ENCODE measurements around the gene PCDH1.
"Not testable (repeated sequence)": the region's sequence is repeated elsewhere in the genome, so short reads cannot be mapped to it uniquely, and the experiment has no call there.

PCDH1 gene

DNA sequence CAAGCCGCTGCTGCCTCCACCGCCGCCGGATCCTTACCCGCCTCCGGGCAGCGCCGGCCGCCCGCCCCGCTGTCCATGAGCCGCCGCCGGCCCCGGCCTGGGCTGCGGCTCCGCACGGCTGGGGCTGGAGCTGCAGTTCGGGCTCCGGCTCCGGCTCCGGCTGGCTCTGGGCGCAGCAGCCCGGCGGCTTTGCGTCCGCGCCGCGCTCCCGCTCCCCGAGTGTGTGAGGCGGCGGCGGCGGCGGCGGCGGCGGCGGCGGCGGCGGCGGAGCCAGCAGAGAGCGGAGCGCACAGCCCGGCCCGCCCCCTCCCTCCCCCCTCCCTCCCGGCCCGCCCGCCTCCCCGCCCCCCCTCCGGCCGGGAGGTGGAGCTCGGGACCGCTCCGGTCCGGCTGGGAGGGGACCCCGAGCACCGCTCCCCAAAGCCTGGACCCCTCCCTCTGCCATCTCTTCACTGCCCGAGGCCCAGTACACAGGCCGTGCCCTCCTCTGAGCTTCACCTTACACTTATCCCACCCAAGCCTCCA is at the start of gene PCDH1:
PCDH1 (minus strand) TSS at position 225 of the 525 bp plus-strand sequence; CDS start at position 77, 148 bp downstream.
- no peak for DNase-seq (ENCODE audit: low read depth in 4 of 4, low spot score in 1 of 4)

DNA sequence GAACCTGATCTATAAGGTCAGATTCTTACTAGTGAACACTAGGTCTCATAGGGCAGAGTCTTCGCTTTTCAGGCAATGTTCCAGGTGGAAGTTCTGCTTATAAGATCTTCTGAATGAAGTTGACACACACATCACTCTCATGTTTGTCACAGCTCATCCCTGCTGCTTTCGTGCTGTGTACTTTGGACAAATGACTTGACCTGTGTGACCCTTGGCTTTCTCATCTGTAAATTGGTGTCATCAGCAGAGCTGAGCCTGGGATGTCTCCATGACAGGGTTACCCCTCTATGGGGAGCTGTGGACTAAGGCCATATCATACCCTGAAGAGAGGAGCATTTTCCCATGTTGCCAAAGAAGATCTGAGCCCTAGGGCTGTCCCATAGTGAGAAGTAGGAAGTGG is 48.2 kb upstream of the PCDH1 start:
- DNase-seq (ENCODE audit: low read depth in 4 of 4, low spot score in 1 of 4): no peak

DNA sequence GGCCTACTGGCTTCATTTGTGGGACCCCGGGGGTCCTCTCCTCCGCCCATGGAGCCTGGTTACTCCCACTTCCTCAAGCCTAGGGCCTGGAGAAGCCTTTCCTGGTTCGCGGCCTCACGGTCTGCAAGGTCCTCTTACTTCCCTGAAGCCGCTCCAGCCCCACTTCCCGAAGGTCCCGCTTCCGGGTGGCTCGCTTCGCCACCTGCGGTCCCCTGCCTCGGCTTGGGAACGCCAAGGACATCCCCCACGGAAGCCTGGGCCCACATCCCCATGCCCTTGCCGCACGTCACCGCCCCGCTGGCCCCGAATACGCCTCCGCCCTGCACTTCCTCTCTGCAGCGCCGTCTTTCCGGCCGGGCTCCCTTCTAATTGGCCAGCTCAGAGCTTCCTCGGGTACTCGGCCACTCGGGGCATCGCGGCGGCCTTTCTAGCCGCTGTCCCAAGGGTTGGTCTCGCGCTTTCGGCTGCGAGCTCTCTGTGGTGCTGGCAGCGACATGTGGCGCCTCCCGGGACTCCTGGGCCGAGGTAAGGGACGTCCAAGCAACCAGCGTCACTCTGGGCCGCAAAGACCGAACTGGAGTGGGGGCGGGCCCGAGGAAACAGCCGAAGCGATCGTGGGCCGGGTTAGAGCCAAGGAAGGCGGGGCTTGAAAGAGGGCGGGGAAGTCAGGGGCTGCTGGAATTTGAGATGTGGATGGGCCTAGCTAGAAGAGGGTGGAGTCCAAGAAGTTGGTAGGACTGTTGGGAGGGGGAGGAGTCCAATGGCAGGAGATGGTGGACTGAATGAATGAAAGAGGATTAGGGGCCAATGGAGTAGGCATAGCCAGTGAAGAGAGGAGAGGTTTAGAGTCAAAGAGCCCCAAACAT is 45.5 kb upstream of the PCDH1 start, which contains the start of gene DELE1:
DELE1 (plus strand) TSS at position 424 of the 866 bp plus-strand sequence; CDS start at position 495, 71 bp downstream.
- DNase-seq (ENCODE audit: low read depth in 4 of 4, low spot score in 1 of 4): peak; percentile 77 to 97 (median 87)

DNA sequence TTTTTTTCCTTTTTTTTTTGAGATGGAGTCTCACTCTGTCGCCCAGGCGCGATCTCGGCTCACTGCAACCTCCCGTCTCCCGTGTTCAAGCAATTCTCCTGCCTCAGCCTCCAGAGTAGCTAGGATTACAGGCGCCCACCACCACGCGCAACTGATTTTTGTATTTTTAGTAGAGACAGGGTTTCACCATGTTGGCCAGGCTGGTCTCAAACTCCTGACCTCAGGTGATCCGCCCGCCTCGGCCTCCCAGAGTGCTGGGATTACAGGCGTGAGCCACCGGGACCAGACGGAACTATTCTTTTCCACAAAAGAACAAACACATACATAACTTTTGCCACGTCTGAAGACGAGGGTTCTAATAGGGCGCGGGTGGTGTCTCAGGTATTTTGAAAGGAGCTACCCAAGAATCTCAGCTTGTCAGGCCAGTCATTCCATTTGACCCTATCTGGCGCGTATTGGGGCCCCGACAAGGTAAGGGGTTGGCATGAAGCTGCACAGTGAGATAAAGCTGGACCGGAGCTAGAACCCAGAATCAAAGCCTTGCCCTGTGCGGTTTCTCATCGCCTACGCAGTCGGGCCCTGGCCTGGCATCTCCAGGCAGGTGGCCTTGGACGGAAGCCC is 44.7 kb upstream of the PCDH1 start:
- not testable (repeated sequence) for DNase-seq (ENCODE audit: low read depth in 4 of 4, low spot score in 1 of 4)

DNA sequence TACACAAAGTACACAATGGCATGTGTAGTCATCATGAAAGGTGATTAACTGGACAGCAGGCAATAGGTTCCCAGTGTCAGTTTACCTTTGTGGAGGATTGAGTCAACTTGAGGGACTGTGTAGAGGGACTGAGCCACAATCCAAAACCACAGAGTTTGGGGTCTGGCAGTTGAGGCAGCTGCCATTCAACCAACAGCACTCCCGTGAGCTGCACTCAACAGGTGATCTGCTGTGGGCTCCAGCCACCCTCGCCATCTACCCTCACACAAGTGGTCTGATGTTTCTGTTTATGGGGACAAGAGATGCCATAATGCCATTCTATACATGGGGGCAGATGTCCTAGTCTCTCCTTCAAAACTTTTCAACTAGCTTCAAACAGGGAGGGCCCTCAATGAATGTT is 42.6 kb upstream of the PCDH1 start:
- DNase-seq (ENCODE audit: low read depth in 4 of 4, low spot score in 1 of 4): no peak

DNA sequence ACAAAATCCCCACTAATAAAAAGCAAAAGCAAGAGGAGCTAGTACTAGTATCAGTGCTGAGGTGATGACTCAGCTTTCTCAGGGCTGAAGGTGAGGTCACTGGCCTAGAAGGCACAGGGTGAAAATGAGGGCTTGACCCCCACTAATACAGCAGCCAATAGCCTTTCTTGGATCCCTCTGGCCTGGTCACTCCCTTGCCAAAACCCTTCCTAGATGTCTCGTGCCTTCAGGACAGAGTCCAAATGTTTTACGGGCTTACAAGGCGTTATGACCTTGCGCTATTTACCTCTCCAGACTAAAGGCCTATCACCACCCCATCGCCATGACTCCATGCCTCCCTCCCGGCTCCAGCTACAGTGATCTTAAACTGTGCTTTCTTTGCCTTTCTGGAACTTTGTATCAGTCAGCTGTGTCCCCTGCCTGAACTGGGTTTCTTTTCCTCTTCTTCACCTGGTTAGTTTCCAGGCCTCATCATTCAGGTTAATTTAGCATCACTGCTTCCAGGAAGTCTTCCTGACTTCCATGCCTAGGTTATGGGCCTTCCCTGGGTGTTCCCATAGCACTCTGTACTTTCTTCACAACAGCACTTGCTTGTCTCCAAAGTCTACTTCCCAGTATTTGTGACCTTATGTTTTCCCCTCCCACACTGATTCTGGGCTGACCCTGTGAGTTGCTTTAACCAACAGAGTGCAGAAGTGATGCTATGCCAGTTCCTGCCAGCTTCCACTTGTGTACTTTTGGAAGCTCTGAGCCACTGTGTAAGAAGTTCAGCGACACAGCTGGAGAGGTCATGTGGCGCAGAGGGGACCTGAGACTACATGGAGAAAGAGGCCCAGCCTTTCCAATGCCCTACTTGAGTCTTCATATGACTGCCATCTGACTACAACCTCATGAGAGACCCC is 41.3 kb upstream of the PCDH1 start:
- DNase-seq (ENCODE audit: low read depth in 4 of 4, low spot score in 1 of 4): no peak

DNA sequence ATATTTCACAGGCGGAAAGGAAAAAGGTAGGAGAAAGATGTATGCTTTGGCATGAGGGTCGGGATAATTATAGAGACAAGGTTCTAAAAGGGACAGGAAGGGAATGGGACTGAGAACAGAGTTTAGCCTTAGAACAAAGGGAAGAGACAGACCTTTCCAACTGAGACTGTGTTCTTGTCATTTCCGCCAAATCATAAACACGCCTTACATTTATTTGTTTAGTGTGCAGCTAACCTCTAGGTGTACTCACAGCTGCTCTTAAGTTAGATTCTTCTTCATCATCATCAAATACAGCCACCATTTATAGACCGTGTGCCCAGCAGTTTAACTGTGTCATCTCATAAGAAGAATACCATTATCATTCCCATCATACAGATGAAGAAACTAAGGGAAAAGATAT is 39.5 kb upstream of the PCDH1 start:
- no peak for DNase-seq (ENCODE audit: low read depth in 4 of 4, low spot score in 1 of 4)

DNA sequence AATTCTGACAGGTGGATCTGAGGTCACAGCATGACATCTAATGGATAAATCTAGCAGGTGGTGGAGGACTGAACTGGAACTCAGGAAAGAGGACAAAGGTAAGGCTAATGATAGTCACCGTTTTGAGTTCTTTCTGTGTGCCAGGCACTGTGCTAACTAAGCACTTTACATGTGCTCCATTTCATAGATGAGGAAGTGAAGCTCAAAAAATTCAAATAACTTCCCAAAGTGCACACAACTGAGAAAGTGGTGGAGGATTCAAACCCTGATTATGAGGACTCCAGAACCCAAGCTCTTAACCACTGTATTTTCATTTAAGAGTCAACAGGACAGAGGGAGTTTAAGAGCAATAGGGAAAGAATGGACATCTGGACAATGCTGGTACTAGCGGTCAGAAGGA is 38.3 kb upstream of the PCDH1 start:
- no peak for DNase-seq (ENCODE audit: low read depth in 4 of 4, low spot score in 1 of 4)

DNA sequence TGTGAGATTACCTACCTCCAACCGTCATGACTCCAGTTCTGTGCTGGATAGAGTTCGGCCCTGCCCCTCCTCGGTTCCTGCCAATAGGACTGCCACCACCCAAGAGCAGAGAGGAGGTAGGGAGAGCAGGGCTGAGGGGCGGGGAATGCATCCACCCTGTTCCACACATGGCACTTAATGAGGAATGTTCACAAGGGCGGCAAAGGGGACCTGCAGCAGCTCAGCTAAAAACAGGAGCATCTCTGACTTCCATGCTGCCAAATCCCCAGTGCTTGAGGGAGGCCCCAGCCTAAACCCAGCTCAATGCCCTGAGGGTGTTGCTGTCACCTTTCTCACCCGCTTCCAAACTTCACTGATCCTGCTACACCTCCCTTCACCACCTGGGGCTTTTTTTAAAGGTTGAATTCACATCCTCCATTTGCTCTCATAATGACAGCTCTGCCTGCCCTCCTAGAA is 37.7 kb upstream of the PCDH1 start:
- DNase-seq (ENCODE audit: low read depth in 4 of 4, low spot score in 1 of 4): no peak

DNA sequence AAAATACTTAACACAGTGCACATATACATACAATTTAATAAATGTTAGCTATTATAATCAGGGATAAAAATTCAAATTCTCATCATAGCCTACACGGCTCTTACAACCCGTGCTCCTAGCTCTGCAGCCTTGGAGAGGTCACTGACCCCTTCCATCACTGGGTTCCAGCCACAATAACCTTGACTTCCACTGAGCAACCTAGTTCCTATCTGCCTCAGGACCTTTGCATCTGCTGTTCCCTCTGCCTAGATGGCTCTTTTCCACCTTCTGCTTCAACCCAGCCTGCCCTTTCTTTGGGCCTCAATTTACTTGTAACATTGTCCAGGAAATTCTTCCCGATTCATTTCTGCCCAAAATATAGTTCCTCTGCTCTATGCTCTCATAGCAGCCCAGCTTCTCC is 36.6 kb upstream of the PCDH1 start:
- DNase-seq (ENCODE audit: low read depth in 4 of 4, low spot score in 1 of 4): no peak

DNA sequence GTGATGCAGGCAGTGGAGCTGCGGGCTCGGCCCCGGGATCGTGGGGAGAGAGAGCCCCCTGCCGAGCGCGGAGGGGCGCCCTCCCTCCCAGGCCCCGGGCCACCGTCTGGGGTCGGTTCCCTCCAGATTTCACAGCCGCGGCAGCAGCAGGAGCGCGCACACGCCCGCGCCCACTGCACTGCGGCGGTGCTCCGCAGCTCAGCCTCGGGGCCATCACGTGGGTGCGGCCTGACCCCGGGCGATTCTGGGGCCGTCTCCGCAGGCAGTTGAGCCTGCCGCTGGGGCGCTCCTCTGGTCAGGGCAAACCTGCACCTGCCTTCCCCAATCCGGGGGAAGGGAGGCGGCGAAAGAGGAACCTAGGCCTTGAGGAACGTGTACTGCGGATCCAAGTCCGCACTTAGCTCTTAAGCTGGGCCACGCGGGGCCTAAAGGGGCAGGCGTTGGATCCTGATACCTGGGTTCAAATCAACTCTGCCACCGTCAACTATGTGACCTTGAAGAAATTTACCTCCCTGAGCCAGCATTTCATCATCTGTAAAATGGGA is 36.1 kb upstream of the PCDH1 start:
- no peak for DNase-seq (ENCODE audit: low read depth in 4 of 4, low spot score in 1 of 4)

DNA sequence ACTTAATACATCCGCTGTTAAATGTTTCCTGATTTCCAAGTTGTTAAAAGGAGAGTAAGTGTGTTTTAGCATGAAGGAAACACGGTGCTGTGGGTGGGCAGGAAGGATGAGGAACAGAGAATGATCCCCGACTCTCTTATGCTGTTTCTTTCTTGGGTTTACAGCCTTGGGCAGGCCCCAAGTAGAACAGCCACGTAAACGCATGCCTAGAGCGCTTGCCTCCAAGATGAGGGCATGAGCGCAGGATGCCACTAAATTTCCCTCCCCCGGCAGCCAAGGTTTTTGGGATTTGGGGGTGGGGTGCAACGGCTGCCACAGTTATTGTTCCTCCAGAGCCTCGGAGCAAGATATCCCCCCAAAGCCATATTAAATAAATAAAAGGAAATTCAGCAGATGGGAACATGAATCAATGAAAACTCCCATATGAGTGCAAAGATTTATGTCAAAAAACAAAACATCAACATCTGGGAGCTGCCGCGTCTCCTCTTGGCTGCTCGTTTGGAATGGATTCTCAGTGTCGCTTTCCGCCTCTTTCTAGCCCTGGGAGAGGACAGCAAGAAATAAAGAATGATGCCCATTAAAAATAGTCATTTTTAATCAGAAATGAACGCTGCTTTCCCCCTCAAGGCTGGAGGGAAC is 35.5 kb upstream of the PCDH1 start:
- no peak for DNase-seq (ENCODE audit: low read depth in 4 of 4, low spot score in 1 of 4)

DNA sequence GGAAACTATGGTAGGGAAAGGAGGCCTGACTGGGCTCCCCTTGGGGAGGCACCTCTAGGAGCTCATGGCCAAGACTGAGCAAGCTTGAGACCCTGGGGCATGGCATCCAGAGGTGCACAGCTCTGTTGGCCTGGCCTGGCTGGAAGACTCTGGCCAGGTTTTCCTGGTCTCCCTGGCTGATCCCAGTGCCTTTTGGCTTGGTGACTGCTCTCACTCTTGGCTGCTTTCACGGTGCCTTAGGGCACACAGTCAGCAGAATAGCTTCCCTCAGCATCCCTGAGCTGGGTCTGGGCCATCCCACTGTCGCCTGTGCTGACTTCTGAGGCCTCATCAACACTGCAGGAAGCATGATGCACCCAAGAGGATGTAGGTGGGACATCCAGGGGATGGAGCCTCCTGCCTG is 32.1 kb upstream of the PCDH1 start:
- DNase-seq (ENCODE audit: low read depth in 4 of 4, low spot score in 1 of 4): no peak

DNA sequence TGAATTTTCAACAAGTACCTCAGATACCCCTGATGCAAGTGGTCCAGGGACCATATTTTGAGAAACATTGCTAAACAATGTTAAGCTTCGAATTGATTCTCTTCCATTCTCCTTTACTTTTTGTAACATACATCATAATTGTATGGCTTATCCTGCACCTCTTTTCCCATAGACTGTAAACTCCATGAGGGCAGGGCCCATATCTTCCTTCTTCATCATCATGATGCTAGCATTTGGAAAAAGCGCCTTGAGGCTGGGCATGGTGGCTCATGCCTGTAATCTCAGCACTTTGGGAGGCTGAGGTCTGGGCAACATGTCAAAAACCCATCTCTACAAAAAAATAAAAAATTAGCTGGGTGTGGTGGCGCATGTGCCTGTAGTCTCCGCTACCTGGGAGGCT is 31.0 kb upstream of the PCDH1 start:
- DNase-seq (ENCODE audit: low read depth in 4 of 4, low spot score in 1 of 4): no peak

DNA sequence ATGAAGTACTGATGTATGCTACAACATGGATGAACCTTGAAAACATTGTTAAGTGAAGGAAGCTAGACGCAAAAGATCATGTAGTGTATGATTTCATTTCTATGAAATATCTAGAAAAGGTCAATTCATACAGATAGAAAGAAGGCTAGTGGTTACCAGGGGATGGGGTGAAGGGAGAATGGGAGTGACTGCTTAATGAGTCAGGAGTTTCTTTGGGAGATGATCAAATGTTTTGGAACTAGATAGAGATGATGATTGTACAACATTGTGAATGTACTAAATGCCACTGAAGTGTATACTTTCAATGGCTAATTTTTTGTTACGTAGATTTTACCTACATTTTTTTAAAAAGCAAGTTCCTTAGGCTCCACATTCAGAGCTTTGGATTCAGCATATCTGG is 30.6 kb upstream of the PCDH1 start:
- DNase-seq (ENCODE audit: low read depth in 4 of 4, low spot score in 1 of 4): no peak

DNA sequence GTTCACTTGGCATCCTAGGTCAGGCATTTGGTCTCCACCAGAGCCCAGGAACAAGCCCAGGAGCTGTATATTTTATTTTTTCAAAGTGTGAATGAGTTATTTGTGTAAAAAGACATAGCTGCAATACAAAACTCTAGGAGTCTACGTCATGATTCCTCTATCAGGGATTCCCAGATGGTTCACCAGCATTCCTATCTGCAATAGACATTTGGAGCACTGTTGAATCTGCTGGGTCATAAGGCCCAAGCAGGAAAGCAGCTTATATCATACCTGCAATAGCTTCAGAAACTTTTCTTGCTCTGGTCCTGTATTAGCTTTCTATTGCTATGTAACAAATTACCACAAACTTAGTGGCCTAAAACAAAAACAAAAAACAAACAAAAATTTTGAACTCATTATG is 28.8 kb upstream of the PCDH1 start:
- no peak for DNase-seq (ENCODE audit: low read depth in 4 of 4, low spot score in 1 of 4)

DNA sequence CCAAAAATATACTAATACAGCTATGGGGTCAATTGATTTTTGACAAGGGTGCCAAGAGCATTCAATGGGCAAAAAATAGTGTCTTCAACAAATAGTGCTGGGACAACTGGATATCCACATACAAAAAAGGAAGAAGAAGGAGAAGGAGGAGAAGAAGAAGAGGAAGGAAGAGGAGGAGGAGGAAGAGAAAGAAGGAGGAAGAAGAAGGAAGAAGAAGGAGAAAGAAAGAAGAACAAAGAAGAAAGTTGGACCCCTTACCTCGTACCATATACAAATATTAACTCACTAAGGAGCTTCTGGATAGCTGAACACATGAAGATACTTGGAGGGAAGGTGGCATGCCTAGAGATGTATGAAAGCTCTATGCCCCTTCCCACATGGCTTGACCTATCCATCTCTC is 28.3 kb upstream of the PCDH1 start:
- DNase-seq (ENCODE audit: low read depth in 4 of 4, low spot score in 1 of 4): no peak

DNA sequence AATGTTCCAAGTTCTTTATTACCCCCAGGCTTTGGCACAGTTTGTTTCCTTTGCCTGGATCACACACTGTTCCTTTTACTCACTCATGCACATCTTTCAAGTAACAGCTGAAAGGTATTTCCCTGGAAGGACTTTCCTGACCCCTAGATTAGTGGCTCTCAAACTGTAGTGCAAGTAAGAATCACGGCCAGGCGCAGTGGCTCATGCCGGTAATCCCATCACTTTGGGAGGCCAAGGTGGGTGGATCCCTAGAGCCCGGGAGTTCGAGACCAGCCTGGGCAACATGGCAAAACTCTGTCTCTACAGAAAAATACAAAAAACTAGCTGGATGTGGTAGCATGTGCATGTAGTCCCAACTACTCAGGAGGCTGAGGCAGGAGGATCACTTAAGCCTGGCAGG is 26.3 kb upstream of the PCDH1 start:
- no peak for DNase-seq (ENCODE audit: low read depth in 4 of 4, low spot score in 1 of 4)

DNA sequence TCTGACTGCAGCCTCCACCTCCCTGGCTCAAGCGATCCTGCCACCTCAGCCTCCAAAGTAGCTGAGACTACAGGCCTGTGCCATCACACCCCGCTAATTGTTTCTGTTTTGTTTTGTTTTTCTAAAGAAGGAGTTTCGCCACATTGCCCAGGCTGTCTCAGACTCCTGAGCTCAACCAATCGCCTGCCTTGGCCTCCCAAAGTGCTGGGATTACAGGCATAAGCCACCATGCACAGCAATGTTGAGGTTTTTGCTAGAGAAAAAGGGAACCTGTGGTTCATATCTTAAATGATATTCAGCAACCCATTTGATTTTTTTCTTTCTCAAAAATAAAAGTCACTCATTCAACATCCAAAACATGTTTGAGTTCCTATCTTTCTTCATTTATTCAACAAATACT is 25.1 kb upstream of the PCDH1 start:
- DNase-seq (ENCODE audit: low read depth in 4 of 4, low spot score in 1 of 4): no peak

DNA sequence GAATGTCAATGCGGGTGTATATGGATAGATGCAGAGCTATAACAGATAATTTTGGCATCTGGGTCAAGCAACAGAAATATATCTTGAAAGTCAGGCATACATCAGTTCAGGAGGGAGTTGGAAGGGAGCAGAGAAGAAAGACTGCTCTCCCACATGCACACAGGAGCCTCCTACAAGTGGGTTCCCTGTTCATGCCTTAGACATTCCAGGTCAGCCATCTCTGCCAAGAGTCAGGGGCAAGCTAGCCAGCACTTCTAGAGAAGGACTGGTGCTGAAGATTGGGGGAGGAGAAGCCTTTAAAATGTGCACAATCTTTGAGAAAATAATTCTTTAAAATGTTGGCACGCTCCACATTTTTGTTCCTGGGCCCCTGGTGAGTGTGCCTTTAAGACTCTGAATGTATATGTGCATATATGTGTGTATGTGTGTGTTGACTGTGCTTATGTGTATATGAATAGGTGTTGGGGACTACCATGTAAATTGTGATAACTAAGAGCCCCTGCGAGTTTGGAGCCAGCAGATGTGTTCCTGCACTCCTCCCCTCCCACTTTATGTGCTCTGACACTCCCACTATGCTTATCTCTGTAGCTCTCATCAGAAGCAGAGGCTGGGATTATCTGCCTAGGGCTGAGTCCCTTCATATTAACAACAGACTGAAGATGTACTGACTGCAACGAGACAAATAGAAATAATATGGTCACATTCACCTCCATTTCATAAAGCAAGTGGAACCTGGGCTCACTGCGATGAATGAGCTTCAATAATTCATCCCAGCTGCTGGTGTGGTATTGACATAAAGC is 24.0 kb upstream of the PCDH1 start:
- DNase-seq (ENCODE audit: low read depth in 4 of 4, low spot score in 1 of 4): no peak
